Measurements from ENCODE around the gene MED25.

MED25 gene

DNA sequence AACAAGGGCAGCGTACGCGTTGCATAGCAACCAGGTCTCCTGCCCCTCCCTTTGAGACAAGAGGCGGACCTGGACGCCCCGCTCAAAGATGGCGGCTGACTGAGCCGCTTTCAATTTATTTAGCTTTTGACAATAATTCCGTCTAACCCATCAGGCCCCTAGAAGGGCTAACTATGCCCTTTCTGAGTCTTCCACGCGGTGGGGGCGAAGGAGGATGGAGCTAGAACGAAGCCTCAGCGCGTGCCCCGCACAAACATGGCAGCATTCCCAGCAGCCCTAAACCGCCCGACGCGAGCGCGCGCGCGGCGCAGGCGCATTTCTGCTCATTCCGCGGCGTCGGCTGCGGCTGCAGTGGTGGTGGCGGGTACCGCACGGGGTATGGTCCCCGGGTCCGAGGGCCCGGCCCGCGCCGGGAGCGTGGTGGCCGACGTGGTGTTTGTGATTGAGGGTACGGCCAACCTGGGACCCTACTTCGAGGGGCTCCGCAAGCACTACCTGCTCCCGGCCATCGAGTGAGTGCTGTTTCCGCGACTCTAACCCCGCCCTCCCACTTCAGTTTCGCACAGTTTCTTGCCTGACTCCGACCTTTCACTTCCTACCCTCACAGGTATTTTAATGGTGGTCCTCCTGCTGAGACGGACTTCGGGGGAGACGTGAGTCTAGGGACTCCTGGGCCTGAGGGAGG is at the start of gene MED25:
MED25 (plus strand) TSS at position 326 of the 685 bp plus-strand sequence; CDS start at position 379, 53 bp downstream.
- peak; percentile 90 for DNase-seq

DNA sequence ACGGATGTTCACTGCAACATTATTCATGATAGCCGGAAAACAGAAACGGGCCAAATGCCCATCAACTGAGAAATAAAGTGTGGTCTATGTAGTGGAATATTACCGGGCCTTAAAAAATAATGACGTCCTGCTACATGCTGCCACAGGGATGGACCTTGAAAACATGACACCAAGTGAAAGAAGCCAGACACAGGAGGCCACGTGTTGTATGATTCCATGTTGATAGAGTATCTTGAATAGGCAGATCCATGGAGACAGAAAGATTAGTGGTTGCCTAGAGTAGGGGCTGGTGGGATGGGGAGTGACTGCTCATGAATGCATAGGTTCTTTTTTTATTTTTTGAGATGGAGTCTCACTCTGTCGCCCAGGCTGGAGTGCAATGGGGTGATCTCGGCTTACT is 47.6 kb upstream of the MED25 start:
- no peak for DNase-seq

DNA sequence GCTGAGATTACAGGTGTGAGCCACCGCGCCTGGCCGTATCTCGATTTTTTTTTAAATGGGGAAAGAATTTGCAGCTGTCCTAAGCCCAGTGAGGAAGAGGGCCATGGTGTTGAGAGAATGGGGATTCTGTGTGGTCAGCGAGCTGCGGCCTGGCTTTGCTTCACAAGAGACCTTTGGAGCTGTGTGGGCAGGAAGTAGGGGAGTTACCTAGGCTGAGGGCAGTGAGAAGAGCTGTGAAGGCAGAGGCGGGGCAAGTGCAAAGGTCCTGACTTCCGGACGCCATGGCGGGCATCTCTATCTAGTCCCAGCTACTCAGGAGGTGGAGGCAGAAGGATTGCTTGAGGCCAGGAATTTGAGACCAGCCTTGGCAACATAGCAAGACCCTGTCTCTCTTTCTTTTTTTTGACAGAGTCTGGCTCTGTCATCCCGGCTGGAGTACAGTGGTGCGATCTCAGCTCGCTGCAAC is 46.4 kb upstream of the MED25 start:
- peak; percentile 18 for DNase-seq

DNA sequence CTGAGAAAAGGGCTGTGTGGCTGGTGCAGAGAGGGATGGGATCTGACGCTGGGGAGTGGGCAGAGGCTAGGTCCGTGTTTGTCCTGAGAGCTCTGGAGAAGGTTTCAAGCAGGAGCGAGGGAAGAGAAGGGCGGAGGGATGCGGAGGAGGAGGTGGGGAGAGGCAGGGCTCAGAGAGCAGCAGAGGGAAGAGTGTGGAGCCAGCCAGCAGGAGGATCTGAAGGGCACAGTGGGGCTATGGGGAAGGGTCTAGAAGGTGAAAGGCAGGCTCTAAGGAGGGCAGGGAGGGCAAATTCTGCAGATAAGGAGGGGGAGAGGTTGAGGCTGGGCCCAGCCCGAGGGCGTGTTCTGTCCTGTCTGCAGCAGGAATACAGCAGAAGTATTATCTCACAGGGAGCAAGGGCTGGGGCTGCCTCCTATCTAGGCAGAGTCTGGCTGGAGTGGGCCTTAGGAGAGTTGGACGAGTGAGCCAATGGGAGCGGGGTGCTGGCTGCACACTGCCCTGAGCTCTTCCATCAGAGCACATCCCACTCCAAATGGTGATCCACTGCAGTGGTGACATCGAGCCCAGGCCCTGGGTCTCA is 45.1 kb upstream of the MED25 start:
- no peak for DNase-seq

DNA sequence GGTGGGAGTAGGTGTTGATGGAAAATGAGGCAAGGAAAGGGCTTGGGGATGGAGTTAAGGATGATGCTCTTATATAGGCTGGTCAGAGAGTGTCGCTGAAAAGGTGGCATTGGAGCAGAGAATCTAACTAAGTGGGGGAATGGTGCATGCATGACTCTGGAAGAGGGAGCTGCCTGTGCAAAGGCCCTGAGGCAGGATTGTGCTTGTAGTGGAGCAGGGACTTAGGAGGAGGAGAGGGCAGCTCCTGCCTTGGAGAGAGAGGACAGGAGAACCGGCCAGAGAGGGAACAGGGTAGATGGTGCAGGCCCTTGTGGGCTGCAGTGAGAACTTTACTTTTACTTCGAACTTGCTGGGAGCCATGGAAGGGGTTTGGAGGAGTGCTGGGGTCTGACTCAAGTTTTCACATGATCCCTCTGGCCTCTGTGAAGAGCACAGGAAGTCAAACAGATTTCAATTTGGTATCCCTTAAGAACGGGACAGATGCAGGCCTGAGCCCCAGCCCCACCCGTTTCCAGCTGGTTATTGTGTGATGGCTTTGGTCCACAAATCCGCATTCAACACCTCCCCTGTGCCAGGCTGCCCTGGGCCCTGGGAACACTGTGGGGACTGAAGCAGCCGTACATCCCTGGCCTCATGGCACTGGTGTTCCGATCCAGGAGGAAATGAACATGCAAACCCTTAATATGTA is 44.3 kb upstream of the MED25 start:
- DNase-seq: no peak

DNA sequence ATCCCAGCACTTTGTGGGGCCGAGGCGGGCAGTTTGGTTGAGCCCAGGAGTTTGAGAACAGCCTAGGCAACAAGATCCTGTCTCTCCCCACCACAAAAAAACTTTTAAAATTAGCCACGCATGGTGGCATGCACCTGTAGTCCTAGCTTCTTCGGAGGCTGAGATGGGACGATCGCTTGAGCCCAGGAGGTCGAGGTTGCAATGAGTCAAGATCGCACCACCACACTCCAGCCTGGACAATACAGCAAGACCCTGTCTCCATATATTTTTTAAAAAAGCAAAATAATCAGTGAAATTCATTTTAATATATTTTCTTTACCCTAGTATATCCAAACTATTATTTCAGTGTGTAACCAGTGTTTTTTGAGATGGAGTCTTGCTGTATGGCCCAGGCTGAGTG is 43.1 kb upstream of the MED25 start:
- no peak for DNase-seq

DNA sequence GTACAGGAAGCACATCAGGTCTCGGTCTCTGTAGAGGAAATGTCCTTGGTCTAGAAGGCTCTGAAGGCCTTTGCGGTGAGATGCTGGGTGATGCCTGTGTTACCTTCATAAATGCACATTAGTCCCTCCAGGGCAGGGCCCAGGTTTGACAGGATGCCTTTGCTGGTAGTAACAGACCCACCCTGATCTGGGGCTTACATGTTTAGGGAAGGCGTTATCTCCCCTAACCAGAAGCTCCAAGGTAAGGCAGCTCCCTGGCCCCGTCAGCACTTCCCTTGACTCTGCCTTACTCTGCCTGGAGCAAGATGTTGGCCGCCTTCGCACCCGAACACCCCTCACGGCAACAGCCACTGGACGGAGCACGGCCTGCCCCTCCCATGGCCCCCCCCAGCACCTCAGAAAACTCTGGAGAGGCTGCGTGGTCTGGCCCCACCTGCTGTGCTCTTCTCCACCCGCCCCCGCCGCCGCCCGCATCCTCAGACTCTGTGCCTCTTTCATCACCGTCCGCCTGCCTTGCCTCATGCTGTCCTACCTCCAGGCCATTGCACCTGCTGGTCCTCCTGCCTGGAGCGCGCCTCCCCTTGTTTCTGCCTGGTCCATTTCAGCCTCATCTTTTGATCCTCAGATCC is 42.2 kb upstream of the MED25 start:
- no peak for DNase-seq

DNA sequence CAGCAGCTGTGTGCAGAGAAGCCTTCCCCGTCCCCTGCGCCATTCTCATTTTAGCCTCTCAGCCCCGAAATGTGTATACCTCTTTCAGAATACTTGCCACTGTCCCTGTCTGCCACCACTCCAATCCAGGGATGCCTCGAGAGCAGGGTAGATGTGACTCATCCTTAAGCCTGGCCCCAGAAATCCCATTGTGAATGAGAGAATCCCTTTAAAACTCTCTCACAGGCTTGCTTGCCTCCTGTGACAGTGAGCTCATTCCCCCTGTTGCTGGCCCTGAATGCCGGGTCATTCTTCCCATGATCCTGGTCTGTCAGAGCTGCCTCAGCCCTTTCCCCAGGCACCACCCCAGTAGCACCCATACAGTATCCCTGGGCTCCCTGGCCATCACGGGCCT is 41.7 kb upstream of the MED25 start:
- DNase-seq: no peak

DNA sequence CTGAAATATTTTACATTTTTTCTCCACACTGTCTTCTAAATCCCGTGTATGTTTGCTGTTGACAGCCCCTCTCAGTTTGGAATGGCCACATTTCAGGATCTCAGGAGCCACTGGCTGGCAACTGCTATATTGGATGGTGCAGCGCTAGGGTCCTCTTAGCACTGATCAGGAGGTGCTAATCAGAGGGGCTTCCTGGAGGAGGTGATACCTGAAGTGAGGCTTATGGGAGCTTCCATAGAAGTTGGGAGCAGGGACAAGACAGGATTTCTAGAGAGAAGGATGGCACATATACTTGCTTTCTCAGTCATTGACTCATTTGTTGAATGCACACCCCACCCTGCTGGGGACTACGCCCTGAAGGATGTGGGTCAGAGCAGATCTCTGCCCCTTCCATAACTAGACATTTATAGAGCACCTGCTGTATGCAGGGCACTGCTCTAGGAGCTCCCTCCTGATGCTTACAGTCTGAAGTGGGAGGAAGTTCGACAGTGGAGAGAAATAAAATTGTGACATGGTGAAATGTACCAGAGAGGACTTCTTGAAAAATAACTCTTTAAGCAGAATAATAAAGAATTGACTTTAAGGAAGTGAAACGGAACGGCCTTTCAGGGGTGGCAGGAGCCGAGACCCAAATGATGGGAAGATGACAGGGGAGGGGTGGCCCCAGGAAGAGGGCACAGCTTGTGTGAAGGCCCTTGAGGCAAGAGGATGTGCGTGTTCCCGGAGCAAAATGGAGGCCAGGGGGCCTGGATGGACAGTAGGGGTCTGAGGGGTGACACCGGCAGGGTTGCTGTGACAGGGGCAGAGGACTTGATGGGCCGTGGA is 38.1 kb upstream of the MED25 start:
- peak; percentile 39 for DNase-seq

DNA sequence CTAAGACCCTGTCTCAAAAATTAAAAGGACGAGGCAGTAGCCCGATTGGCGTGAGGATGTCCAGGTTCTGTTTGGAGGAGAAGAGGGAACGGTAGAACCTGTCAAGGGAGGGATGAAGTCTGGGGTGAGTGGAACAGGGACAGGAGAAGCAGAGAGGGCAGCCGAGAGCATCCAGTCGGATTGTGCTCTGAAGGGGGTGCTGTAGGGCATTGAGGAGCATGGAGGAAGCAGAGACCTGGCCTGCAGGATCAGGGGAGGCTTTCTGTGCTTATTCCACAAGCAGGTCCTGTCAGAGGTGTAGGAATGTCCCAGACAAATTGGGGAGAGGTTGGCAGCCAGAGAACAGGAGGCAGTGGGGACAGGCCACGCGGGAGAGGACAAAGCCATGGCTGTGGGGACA is 37.2 kb upstream of the MED25 start:
- DNase-seq: no peak

DNA sequence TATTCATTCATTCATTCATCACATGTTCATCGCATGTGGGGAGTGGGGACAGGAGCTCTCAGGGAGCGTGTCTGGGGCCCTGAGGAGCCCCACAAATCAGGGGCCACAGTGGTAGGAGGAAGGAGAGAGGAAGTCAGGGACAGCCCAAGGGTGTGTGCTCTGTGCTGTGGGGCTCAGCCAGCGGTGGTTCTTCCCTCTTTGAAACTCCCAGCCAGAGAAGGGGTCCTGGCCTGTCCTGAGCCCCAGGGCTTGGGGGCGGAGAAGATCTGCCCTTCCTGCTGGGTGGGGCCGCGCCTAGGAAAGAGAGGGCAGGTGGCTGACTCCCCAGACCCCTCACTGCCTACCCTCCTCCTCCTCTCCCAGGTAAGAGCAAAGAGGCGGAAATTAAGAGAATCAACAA is 36.7 kb upstream of the MED25 start:
- DNase-seq: no peak

DNA sequence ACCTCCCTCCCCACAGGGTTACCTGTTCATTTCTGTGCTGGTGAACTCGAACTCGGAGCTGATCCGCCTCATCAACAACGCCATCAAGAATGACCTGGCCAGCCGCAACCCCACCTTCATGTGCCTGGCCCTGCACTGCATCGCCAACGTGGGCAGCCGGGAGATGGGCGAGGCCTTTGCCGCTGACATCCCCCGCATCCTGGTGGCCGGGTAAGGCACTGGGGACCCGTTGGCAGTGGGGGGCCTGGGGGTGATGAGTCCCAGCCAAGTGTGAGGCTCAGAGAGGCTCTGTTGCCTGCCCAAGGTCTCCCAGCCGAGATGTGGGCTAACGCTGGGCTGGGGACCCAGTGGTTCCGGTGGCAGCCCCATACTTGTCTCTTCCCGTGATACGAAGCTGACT is 35.6 kb upstream of the MED25 start:
- no peak for DNase-seq

DNA sequence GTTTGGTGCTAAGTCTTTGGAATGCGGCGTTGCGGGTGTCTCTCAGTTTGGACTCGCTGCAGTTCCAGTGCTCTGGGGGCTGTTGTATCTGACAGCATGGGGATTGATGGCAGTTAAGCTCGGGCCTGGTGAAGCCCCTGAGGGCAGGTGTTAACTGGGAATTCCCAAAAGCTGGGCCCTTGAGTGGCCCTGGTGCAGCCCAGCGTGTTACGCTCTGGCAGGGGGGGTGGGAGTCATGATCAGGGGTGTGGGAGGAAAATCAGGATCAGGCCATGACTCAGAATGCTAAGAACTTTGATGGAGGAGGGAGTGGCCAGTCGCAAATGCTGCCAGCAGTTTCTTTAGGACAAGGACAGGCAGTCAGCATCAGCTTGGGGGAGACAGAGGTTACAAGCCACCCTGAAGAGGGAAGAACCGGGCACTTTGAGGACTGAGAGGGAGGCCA is 31.7 kb upstream of the MED25 start:
- DNase-seq: no peak

DNA sequence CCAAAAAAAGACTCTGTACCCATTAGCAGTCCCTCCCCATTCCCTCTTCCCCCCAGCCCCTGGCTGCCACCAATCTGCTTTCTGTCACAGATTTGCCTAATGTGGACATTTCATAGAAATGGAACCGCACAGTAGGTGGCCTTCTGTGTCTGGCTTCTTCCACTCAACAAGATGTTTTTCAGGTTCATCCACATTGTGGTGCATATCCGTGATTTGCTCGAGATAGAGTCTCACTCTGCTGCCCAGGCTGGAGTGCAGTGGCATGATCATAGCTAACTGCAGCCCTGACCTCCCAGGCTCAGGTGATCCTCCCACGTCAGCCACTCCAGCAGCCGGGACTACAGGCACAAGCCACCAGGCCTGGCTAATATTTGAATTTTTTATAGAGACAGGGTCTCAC is 30.3 kb upstream of the MED25 start:
- DNase-seq: no peak

DNA sequence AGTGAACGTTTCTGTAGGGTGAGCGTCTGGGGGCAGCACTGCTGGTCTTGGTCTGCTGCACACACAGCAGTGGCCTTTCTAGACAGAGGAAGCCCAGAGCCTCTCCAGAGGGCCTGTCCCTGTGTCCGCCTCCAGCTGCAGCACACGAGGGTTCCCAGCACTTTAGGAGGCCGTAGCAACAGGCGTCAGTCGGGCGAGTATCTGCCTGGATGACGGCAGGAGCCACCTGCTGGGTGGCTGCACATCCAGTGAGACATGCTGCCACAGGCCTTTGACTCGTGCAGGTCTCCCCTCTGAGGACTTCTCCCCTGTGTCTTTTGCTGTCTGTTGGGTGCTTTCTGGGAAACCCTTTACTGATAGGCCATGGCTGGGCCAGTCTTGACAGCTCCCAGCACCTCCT is 29.2 kb upstream of the MED25 start:
- no peak for DNase-seq

DNA sequence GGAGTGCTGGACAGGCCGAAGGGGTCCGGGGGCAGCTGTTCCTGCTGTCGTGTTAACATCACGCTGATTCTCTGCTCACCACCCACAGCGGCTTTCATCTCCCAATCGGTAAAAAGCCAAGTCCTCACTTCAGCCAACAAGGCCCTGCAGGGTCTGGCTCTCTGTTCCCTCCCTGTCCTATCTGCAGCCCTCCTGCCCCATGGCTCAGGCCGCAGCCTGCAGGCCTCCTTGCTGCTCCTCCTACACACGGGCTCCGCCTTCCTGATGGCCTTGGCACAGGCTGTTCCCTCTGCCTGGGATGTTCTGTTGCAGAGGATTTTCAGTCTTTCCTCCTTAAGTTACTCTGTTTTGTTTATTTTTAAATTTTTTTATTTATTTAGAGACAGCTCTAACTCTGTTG is 27.2 kb upstream of the MED25 start:
- DNase-seq: no peak

DNA sequence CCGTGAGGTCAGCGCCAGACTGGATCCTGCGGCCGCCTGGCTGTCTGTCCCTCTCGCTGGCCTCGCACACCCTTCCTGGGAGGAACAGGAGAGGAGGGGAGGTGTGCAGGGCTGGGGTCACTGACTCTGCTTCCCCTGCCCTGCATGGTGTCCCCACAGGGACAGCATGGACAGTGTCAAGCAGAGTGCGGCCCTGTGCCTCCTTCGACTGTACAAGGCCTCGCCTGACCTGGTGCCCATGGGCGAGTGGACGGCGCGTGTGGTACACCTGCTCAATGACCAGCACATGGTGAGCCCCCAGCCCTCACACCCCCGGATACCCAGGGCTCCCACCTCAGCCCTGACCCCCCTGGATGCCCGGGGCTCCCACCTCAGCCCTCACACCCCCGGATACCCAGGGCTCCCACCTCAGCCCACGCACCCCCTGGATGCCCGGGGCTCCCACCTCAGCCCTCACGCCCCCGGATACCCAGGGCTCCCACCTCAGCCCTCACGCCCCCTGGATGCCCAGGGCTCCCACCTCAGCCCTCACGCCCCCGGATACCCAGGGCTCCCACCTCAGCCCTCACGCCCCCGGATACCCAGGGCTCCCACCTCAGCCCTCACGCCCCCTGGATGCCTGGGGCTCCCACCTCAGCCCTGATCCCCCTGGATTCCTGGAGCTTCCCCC is 26.2 kb upstream of the MED25 start:
- DNase-seq: no peak

DNA sequence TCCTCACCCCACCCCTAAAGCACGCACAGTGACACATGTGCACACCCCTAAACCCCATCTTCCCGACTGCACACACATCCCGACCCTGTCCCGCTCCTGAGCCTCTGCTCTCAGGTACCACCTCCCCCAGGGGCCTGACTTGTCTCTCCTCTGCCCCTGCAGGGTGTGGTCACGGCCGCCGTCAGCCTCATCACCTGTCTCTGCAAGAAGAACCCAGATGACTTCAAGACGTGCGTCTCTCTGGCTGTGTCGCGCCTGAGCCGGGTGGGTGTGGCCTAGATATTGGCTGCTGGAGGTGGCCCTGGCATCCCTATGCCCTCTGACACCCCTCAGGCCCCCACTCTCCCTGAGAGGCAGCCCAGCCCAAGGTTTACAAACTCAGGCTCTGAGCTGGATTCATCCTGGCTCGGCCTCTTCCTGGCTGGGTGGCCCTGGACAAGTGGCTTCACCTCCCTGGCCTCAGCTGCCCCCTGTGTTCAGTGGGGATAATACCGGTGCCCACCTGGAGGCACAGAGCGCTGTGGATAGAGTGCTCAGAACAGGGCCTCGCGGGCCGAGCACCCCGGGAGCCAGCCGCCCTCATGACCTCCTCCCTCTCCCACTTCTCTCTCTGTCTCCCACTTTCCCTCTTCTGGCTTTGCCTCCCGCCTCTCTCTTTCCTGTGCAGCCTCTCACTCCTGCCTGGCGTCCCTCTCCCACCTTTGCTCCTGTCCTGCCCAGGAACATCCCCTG is 25.1 kb upstream of the MED25 start:
- DNase-seq: no peak

DNA sequence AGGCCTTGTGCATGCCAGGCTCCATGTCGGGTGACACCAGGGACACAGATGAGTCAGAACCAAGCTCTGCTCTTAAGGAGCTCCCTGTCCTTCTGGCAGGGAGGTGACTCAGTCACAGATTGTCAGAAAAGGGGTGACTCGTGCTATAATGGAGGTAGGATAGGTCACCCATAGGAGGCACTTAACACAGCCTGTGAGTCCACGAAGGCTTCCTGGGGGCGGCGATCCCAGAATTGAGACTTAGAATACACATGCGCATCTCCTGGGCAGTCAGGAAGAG is 24.6 kb upstream of the MED25 start:
- no peak for DNase-seq

DNA sequence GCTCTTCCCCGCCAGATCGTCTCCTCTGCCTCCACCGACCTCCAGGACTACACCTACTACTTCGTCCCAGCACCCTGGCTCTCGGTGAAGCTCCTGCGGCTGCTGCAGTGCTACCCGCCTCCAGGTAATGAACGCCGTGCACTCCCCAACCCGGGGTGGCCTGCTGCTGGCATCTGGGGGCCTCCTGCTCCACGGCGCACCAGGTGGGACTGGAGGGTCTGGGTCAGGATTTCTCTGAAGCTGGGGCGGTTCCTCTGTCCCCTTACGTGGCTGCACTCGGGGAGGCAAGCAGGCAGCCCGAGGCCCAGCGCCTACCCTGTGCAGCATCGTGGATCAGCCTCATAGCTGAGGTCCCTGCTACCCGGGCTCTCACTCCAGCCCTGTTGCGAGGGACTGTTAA is 22.5 kb upstream of the MED25 start:
- DNase-seq: no peak

DNA sequence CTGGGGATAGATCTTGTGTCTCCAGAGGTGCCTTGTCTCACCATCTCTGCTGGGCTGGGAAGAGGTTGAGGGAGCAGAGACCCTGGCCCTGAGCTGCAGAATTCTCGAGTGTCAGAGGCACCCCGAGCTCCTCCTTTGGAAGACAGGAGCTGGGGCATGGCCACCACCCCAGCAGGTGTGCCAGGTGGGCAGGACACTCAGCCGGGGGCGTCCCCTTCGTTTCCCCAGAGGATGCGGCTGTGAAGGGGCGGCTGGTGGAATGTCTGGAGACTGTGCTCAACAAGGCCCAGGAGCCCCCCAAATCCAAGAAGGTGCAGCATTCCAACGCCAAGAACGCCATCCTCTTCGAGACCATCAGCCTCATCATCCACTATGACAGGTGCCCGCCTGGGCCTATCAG is 19.5 kb upstream of the MED25 start:
- DNase-seq: no peak

DNA sequence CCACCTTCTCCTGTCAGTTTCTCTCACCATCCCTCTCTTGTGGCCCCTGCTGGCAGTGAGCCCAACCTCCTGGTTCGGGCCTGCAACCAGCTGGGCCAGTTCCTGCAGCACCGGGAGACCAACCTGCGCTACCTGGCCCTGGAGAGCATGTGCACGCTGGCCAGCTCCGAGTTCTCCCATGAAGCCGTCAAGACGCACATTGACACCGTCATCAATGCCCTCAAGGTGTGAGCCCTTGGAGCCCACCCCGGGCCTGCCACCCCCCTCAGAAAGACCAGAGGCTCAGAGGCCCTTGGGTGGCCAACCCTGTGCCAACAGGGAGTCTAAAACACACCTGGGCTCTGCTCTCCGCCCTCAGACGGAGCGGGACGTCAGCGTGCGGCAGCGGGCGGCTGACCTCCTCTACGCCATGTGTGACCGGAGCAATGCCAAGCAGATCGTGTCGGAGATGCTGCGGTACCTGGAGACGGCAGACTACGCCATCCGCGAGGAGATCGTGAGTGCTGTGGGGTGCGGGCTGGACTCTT is 18.8 kb upstream of the MED25 start:
- DNase-seq: no peak
